ENCODE results near the gene ARHGEF28. TPM values are rescaled to one million over a fixed set of nuclear protein-coding genes. Genes with fewer than 3 reads are reported as not detected.

Gene ARHGEF28
- total RNA-seq, 4 donors from 2014 or later = 13.3 to 19.0 (median 16.9) TPM

- peak overlapping the region in 2 of 4 donors; percentile 4 to 36 for H3K27ac ChIP-seq
Observed at GRCh38 chr5:73617510-73618279, 8.3 kb upstream of the ARHGEF28 start.

DNA sequence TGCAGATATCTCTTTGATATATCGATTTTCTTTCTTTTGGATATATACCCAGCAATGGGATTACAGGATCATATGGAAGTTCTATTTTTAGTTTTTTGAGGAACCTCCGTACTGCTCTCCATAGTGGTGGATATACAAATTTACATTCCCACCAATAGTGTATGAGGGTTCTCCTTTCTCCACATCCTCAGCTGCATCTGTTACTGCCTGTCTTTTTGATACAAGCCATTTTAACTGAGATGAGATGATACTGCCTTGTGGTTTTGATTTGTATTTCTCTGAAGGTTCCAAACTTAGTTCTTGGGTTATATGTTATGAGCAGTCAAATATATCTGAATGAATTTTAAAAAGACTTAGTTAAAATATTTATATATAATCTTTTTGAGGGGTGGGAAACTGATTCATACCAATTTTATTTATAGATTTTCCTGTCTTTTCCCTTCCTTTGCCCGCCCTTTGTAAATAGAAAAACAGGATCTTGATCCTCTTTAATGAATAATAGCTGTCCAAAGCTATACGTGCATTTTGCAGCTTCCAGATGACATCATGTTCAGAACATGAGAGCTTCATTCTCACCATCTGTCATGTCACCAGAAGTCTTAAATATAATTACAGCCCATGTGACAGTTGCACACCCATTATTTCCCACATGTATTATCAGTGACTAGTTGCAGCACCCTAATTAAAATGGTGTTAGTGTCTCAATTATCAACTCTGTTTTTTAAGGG is 6.2 kb upstream of the ARHGEF28 start:
- Histone ChIP-seq H3K4me1 (peaks cover 0 to under 1% (median 0%) of the 10 kb centered on the region in 4 donors), H3K27me3 (no peaks in the 10 kb centered on the region), H3K36me3 (no peaks in the 10 kb centered on the region), H3K27ac (no peak overlapping the region), H3K4me3 (no peak overlapping the region), H3K9me3 (no peaks in the 10 kb centered on the region)
- TF ChIP-seq POLR2A (IDR thresholded peaks at IDR 0.05) (no peak), CTCF (IDR thresholded peaks at IDR 0.05) (no peak)
- DNase-seq = no peak

More at GRCh38 chr5:73617510-73618279, 8.3 kb upstream of the ARHGEF28 start:
- TF ChIP-seq POLR2A (IDR thresholded peaks at IDR 0.05) (no peak), CTCF (IDR thresholded peaks at IDR 0.05) (no peak)
- Histone ChIP-seq H3K4me3 (no peak overlapping the region), H3K4me1 (peaks cover 0 to 2% (median 0%) of the 10 kb centered on the region in 4 donors), H3K27me3 (no peaks in the 10 kb centered on the region), H3K36me3 (no peaks in the 10 kb centered on the region), H3K9me3 (no peaks in the 10 kb centered on the region)
- no peak for DNase-seq

GRCh38 chr5:73620334-73620687 is 5.7 kb upstream of the ARHGEF28 start:
- no peak for TF ChIP-seq CTCF (IDR thresholded peaks at IDR 0.05)
- TF ChIP-seq POLR2A (IDR thresholded peaks at IDR 0.05) = no peak

DNA sequence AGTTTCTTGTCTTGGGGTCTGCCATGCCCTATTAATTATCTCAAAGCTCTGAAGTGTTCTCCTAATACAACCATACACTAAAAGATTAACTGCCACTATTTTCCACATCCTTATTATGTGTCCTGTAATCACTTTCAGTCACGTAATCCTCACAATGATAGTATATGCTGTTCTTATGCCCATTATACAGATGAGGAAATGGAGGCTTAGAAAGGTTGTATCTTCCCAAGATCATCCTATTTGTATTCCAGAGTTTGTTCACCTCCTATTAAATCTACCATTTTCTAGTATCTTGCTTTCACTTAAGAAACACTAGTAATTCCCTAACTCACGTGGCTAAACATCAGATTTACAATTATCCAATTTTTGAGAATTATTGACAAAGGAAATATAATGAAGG is 2.9 kb upstream of the ARHGEF28 start:
- Histone ChIP-seq H3K9me3 (no peaks in the 10 kb centered on the region), H3K36me3 (no peaks in the 10 kb centered on the region), H3K4me3 (no peak overlapping the region), H3K4me1 (peaks cover 0 to 23% (median 3%) of the 10 kb centered on the region in 4 donors), H3K27ac (no peak overlapping the region), H3K27me3 (no peaks in the 10 kb centered on the region)
- no peak for DNase-seq
- TF ChIP-seq CTCF (IDR thresholded peaks at IDR 0.05) = no peak
- TF ChIP-seq POLR2A (IDR thresholded peaks at IDR 0.05) = no peak

More at GRCh38 chr5:73620334-73620687, 5.7 kb upstream of the ARHGEF28 start:
- Histone ChIP-seq H3K9me3 (no peaks in the 10 kb centered on the region), H3K4me1 (peaks cover 0 to 6% (median 0%) of the 10 kb centered on the region in 4 donors), H3K4me3 (no peak overlapping the region), H3K27ac (no peak overlapping the region), H3K36me3 (no peaks in the 10 kb centered on the region), H3K27me3 (no peaks in the 10 kb centered on the region)
- DNase-seq = no peak

GRCh38 chr5:73623901-73624404 is 2.0 kb upstream of the ARHGEF28 start:
- H3K27me3 ChIP-seq = no peaks in the 10 kb centered on the region
- H3K27ac ChIP-seq = no peak overlapping the region
- TF ChIP-seq CTCF (IDR thresholded peaks at IDR 0.05) = no peak
- no peak for TF ChIP-seq POLR2A (IDR thresholded peaks at IDR 0.05)
- no peaks in the 10 kb centered on the region for H3K36me3 ChIP-seq
- peaks cover 0 to 23% (median 3%) of the 10 kb centered on the region in 4 donors for H3K4me1 ChIP-seq
- no peak for DNase-seq
- H3K9me3 ChIP-seq = no peaks in the 10 kb centered on the region
- no peak overlapping the region for H3K4me3 ChIP-seq
